Muscle layer of colon (tissue), 2 donors: ENCODE results near the gene ABCC3.

Experiments
- H3K27ac ChIP-seq: one replicate; pipeline ENCODE4 v1.7.0; 2013; ENCODE audit warnings: low read depth, mild to moderate bottlenecking, low read length, moderate library complexity
- H3K27me3 ChIP-seq, 2 donors: one replicate each; pipeline ENCODE4 v1.7.0; 2013; ENCODE audit warnings: low read length in 2 of 2, mild to moderate bottlenecking in 2 of 2; ENCODE audit not compliant: insufficient read depth in 2 of 2, control insufficient read depth in 1 of 2
- H3K36me3 ChIP-seq: one replicate; pipeline ENCODE4 v1.7.0; 2013; ENCODE audit warnings: mild to moderate bottlenecking, low read length; ENCODE audit not compliant: insufficient read depth
- H3K4me1 ChIP-seq: one replicate; pipeline ENCODE4 v1.7.0; 2013; ENCODE audit warnings: mild to moderate bottlenecking, low read length; ENCODE audit not compliant: insufficient read depth
- H3K4me3 ChIP-seq, 2 donors: one replicate each; pipeline ENCODE4 v1.7.0; 2013; ENCODE audit warnings: low read length in 2 of 2, low read depth in 1 of 2, mild to moderate bottlenecking in 1 of 2, moderate library complexity in 1 of 2
- H3K9ac ChIP-seq: one replicate; pipeline ENCODE4 v1.7.0; 2013; ENCODE audit warnings: low read length
- H3K9me3 ChIP-seq: one replicate; pipeline ENCODE4 v1.7.0; 2013; ENCODE audit warnings: mild to moderate bottlenecking, low read length
- donor health status: abdominal sarcoma.
- donor health status: Adenocarcinoma of cecum.

ABCC3 gene

DNA sequence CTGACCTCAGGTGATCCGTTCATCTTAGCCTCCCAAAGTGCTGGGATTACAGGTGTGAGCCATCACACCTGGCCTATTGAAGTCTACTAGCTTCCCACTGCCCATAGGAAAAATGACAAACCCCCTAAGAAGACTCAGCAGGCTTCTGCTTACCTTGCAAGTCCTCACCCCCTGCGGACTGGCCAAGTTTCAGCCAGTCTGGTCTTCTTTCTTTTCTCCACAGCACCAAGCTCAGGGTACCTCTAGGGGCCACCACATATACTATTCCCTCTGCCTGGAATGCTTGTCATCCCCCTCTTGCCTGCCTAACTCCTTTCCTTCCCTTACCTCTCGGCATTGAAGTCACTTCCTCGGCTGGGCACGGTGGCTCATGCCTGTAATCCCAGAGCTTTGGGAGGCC is 31.2 kb downstream of the ABCC3 start:
- Histone ChIP-seq H3K4me3 (no peak overlapping the region), H3K27me3 (no peaks in the 10 kb centered on the region), H3K36me3 (no peaks in the 10 kb centered on the region)

DNA sequence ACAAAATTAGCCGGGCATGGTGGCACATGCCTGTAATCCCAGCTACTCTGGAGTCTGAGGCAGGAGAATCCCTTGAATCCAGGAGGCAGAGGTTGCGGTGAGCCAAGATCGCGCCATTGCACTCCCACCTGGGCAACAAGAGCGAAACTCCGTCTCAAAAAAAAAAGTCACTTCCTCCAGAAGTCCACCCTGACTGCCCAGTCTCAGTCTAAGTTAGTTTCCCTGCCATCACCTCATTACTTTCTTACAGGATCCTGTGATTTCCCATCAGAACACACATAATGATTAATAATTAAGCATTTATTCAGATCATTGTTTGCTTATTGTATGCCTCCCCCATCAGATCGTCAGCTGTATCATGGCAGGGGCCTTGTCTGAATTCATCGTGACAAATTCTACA is 31.6 kb downstream of the ABCC3 start:
- H3K4me3 ChIP-seq: no peak overlapping the region
- no peak overlapping the region for H3K27ac ChIP-seq
- no peaks in the 10 kb centered on the region for H3K9me3 ChIP-seq
- H3K27me3 ChIP-seq: no peaks in the 10 kb centered on the region
- peaks cover 10% of the 10 kb centered on the region for H3K4me1 ChIP-seq
- no peaks in the 10 kb centered on the region for H3K36me3 ChIP-seq
- no peak overlapping the region for H3K9ac ChIP-seq

More for the DNA sequence above, 31.2 kb downstream of the ABCC3 start:
- Histone ChIP-seq H3K27ac (no peak overlapping the region), H3K9ac (no peak overlapping the region), H3K9me3 (no peaks in the 10 kb centered on the region), H3K4me1 (peaks cover 14% of the 10 kb centered on the region)

DNA sequence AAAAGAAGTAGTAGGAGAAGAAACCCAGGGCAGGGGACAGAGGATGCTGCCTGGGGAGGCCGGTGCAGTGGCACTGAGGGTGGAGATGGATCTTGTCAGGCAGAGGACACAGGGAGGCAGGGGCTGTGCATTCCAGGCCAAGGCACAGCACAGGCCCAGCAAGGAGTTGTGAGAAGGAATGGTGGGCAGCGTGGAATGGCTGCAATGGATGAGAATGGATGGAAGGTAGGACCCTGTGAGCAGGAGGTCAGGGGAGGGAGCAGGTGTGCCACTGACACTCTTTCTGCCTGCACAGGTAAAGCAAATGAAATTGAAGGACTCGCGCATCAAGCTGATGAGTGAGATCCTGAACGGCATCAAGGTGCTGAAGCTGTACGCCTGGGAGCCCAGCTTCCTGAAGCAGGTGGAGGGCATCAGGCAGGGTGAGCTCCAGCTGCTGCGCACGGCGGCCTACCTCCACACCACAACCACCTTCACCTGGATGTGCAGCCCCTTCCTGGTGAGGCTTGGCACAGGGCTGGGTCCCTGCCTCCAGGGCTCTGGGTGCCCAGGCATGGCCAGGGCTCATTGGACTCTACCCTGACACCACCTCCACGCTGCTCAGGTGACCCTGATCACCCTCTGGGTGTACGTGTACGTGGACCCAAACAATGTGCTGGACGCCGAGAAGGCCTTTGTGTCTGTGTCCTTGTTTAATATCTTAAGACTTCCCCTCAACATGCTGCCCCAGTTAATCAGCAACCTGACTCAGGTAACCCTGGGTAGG is 32.8 kb downstream of the ABCC3 start:
- no peaks in the 10 kb centered on the region for H3K4me1 ChIP-seq
- no peak overlapping the region for H3K4me3 ChIP-seq
- no peaks in the 10 kb centered on the region for H3K36me3 ChIP-seq
- no peak overlapping the region for H3K27ac ChIP-seq
- no peaks in the 10 kb centered on the region for H3K27me3 ChIP-seq
- no peaks in the 10 kb centered on the region for H3K9me3 ChIP-seq
- no peak overlapping the region for H3K9ac ChIP-seq

DNA sequence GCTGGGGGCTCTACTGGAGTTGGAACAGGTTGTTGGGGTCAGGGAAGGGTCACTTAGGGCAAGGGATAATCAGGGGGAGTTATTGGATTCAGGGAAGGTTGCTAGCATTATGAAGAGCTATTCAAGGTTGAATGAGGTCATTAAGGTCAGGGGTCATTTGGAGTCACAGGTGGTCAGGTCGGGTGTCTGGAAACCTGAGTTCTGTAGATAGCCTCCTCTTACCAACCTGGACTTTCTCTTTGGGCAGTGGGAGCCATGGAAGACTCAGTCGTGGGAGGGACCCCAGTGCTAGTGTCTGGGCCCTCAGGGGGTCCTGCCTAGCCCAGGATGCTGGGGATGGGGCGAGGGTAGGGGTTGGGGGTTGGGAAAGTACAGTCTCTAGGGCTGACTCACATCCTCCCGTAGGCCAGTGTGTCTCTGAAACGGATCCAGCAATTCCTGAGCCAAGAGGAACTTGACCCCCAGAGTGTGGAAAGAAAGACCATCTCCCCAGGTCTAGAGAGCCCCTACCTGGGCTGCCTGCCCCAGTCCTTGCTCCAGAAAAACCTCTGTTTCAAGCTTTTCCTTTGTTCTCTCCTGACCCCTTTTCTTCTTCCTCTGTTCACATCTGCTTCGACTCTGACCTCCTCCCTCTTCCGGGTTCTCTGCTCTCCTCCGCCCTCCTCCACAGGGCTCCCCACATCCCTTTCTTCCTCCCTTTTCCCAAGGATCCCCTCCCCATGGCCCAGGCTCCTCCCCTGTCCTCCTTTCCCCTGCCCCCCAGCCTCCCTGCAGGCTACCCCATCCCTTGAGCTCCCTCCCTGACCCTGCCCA is 33.5 kb downstream of the ABCC3 start:
- no peaks in the 10 kb centered on the region for H3K27me3 ChIP-seq
- H3K27ac ChIP-seq: no peak overlapping the region
- no peaks in the 10 kb centered on the region for H3K4me1 ChIP-seq
- no peak overlapping the region for H3K4me3 ChIP-seq
- H3K9ac ChIP-seq: no peak overlapping the region
- H3K9me3 ChIP-seq: no peaks in the 10 kb centered on the region
- H3K36me3 ChIP-seq: no peaks in the 10 kb centered on the region

DNA sequence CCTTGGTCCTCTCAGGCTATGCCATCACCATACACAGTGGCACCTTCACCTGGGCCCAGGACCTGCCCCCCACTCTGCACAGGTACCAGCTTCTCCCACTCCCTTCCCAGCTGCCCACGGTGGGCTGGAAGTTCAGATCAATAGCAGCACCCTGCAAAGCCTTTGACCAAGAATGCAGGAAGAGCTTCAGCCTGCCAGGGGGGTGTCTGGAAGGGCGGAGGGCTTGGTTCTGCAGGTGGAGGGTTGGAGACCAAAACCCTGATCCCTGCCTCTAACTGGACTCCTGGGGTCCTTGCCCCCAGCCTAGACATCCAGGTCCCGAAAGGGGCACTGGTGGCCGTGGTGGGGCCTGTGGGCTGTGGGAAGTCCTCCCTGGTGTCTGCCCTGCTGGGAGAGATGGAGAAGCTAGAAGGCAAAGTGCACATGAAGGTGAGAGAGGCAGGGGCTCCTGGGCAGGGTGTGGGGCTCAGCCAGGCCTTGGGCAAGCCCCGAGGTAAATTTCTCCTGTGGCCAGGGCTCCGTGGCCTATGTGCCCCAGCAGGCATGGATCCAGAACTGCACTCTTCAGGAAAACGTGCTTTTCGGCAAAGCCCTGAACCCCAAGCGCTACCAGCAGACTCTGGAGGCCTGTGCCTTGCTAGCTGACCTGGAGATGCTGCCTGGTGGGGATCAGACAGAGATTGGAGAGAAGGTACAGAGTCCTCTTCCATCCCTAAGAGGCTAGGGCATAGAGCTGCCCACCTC is 34.3 kb downstream of the ABCC3 start:
- no peaks in the 10 kb centered on the region for H3K27me3 ChIP-seq
- no peak overlapping the region for H3K9ac ChIP-seq
- no peaks in the 10 kb centered on the region for H3K9me3 ChIP-seq
- no peaks in the 10 kb centered on the region for H3K4me1 ChIP-seq
- no peaks in the 10 kb centered on the region for H3K36me3 ChIP-seq
- H3K4me3 ChIP-seq: no peak overlapping the region
- H3K27ac ChIP-seq: no peak overlapping the region

DNA sequence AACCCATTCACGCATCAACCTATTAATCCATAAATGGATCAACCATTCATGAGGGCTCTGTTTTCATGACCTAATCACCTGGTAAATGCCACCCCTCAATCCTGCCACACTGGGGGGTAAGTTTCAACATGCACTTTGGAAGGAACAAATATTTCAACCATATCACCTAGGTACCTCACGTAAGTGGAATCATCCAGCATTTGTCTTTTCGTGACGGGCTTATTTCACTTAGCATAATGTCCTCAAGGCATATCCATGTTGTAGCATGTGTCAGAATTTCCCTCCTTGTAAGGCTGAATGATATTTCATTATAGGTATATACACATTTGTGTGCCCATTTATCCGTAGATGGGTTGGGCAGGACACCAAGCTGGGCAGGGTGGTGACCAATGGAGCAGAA is 37.4 kb downstream of the ABCC3 start:
- no peak overlapping the region for H3K4me3 ChIP-seq
- H3K4me1 ChIP-seq: no peaks in the 10 kb centered on the region
- no peaks in the 10 kb centered on the region for H3K27me3 ChIP-seq
- H3K9me3 ChIP-seq: no peaks in the 10 kb centered on the region
- no peaks in the 10 kb centered on the region for H3K36me3 ChIP-seq
- no peak overlapping the region for H3K9ac ChIP-seq
- H3K27ac ChIP-seq: no peak overlapping the region

DNA sequence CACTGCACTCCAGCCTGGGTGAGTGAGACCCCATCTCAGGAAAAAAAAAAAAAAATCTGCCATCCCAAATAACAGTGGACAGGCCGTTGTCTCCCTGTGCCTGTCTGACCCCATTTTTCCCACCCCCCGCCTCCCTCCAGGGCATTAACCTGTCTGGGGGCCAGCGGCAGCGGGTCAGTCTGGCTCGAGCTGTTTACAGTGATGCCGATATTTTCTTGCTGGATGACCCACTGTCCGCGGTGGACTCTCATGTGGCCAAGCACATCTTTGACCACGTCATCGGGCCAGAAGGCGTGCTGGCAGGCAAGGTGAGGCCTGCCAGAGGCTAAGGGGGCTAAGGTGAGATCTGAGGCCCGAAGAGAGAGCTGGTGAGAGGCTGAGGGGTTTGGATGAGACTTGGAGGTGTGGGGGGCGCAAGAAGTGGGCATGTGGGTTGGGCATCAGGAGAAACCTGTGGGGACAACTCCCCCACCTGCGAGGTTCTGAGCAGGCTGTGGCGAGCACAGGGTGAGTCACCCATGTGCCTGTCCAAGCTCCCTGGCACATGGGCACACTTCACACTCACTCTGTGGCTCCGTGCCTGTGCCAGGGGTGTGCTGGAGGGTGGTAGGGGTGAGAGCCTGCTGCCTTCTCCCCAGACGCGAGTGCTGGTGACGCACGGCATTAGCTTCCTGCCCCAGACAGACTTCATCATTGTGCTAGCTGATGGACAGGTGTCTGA is 38.3 kb downstream of the ABCC3 start:
- Histone ChIP-seq H3K9me3 (no peaks in the 10 kb centered on the region), H3K27ac (no peak overlapping the region), H3K4me1 (no peaks in the 10 kb centered on the region), H3K27me3 (no peaks in the 10 kb centered on the region), H3K9ac (no peak overlapping the region), H3K36me3 (no peaks in the 10 kb centered on the region), H3K4me3 (no peak overlapping the region)

DNA sequence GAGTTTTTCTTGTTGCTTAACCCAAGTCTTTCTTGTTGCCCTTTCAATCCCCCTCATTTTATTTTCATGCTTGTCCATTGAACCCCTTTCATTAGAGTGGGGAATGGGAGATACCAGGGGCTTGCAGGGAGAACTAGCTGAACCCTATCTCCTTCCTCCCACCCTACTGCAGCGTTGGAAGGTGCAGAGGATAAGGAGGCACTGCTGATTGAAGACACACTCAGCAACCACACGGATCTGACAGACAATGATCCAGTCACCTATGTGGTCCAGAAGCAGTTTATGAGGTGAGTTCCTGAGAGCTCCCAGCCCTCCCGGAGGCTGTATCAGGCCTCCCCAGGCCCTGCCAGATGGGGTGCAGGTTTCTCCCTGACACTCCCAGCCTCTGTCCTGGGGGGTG is 40.5 kb downstream of the ABCC3 start:
- Histone ChIP-seq H3K4me1 (no peaks in the 10 kb centered on the region), H3K9ac (no peak overlapping the region), H3K36me3 (no peaks in the 10 kb centered on the region)

DNA sequence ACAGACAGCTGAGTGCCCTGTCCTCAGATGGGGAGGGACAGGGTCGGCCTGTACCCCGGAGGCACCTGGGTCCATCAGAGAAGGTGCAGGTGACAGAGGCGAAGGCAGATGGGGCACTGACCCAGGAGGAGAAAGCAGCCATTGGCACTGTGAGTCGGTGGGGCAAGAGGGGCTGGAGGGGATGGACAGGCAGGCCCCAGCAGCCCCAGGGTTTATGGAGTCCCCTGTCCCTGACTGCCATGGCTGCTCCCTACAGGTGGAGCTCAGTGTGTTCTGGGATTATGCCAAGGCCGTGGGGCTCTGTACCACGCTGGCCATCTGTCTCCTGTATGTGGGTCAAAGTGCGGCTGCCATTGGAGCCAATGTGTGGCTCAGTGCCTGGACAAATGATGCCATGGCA is 40.9 kb downstream of the ABCC3 start:
- Histone ChIP-seq H3K9me3 (no peaks in the 10 kb centered on the region), H3K27ac (no peak overlapping the region), H3K27me3 (no peaks in the 10 kb centered on the region), H3K4me3 (no peak overlapping the region), H3K36me3 (no peaks in the 10 kb centered on the region), H3K9ac (no peak overlapping the region), H3K4me1 (no peaks in the 10 kb centered on the region)

More for the DNA sequence above, 40.5 kb downstream of the ABCC3 start:
- no peak overlapping the region for H3K27ac ChIP-seq
- no peaks in the 10 kb centered on the region for H3K27me3 ChIP-seq
- no peaks in the 10 kb centered on the region for H3K9me3 ChIP-seq
- H3K4me3 ChIP-seq: no peak overlapping the region

DNA sequence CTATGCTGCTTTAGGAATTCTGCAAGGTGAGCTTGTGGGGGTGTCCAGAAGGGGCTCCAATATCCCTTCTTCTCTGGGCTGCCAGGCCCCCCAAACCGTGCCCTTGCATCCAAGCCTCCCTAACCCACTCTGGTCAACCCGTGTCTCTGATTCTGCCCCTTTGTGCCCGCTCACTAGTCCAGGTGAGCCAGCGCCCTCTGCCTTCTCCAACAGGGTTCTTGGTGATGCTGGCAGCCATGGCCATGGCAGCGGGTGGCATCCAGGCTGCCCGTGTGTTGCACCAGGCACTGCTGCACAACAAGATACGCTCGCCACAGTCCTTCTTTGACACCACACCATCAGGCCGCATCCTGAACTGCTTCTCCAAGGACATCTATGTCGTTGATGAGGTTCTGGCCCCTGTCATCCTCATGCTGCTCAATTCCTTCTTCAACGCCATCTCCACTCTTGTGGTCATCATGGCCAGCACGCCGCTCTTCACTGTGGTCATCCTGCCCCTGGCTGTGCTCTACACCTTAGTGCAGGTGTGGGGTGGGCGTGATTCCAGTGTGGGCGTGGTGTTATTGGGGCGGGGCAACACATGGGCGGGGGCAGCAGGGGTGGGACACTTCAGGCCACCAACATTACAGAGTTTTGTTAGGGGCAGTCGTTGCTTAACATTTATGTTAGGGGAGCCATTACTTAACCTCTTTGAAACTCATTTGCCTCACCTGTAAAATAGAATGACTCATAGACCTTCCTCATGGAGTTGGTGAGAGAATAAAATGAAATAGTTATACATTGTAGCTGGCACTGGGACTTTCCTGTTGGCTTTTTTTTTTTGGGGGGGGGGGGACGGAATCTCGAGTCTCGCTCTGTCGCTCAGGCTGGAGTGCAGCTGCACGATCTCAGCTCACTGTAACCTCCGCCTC is 41.6 kb downstream of the ABCC3 start:
- Histone ChIP-seq H3K27me3 (no peaks in the 10 kb centered on the region), H3K36me3 (no peaks in the 10 kb centered on the region), H3K27ac (no peak overlapping the region), H3K4me1 (peaks cover 3% of the 10 kb centered on the region), H3K9me3 (no peaks in the 10 kb centered on the region), H3K4me3 (no peak overlapping the region), H3K9ac (no peak overlapping the region)
